Eye (tissue), 1 donor: ENCODE results near the gene CAPN10.
A peak's percentile ranks its signal among the peaks of the same experiment; 100 is the strongest.
"Not testable (repeated sequence)": the region's sequence is repeated elsewhere in the genome, so short reads cannot be mapped to it uniquely, and the experiment has no call there.

Experiments
- DNase-seq: peaks from one replicate; pipeline ENCODE4 v3.0.0-alpha.2; 2015

Gene CAPN10

GRCh38 chr2:240586198-240586918 lies at the start of gene CAPN10:
Gene CAPN10, plus strand, starts transcription at chr2:240586734. Its CDS starts 178 bp downstream, at chr2:240586912.
- peak; percentile 98 for DNase-seq

GRCh38 chr2:240538031-240538780 lies 48.3 kb upstream of the CAPN10 start:
- no peak for DNase-seq

GRCh38 chr2:240539101-240539500 lies 47.4 kb upstream of the CAPN10 start:
- DNase-seq, result not testable (repeated sequence)

- no peak for DNase-seq
These were observed 46.6 kb upstream of the CAPN10 start for GRCh38 chr2:240539906-240540305.

GRCh38 chr2:240551288-240551687 lies 35.2 kb upstream of the CAPN10 start:
- no peak for DNase-seq

- no peak for DNase-seq
These were observed 34.7 kb upstream of the CAPN10 start for GRCh38 chr2:240551811-240552210.

GRCh38 chr2:240553956-240554480 lies 32.5 kb upstream of the CAPN10 start:
- no peak for DNase-seq

- no peak for DNase-seq
These were observed 31.6 kb upstream of the CAPN10 start for GRCh38 chr2:240554767-240555493.

GRCh38 chr2:240555541-240556250 lies 30.8 kb upstream of the CAPN10 start:
- no peak for DNase-seq

GRCh38 chr2:240556553-240557100 lies 29.9 kb upstream of the CAPN10 start:
- peak; percentile 72 for DNase-seq

- DNase-seq, result peak; percentile 39
These were observed 29.3 kb upstream of the CAPN10 start for GRCh38 chr2:240557101-240557751.

GRCh38 chr2:240557808-240558207 lies 28.7 kb upstream of the CAPN10 start, which contains the start of gene ANKMY1:
Gene ANKMY1, minus strand, starts transcription at chr2:240557988. Its CDS starts 653 bp downstream, at chr2:240557335.
- DNase-seq, result peak; percentile 89

GRCh38 chr2:240558236-240558761 lies 28.2 kb upstream of the CAPN10 start:
- DNase-seq, result no peak

- no peak for DNase-seq
These were observed 27.2 kb upstream of the CAPN10 start for GRCh38 chr2:240559286-240559685.

- DNase-seq, result peak; percentile 93
These were observed 26.5 kb upstream of the CAPN10 start, which contains the start of gene DUSP28 for GRCh38 chr2:240560084-240560479. Gene DUSP28, plus strand, starts transcription at chr2:240560357. Its CDS starts 328 bp downstream, at chr2:240560685.

- DNase-seq, result peak; percentile 99
These were observed 25.8 kb upstream of the CAPN10 start for GRCh38 chr2:240560480-240561324.

GRCh38 chr2:240561325-240561971 lies 25.1 kb upstream of the CAPN10 start:
- no peak for DNase-seq

- DNase-seq, result not testable (repeated sequence)
These were observed 23.3 kb upstream of the CAPN10 start for GRCh38 chr2:240563231-240563630.

GRCh38 chr2:240563951-240564560 lies 22.5 kb upstream of the CAPN10 start:
- no peak for DNase-seq
